Measurements from ENCODE around the gene OST4.
"Not testable (repeated sequence)": the region's sequence is repeated elsewhere in the genome, so short reads cannot be mapped to it uniquely, and the experiment has no call there.

- not testable (repeated sequence) for TF ChIP-seq CTCF, POLR2A (IDR thresholded peaks at IDR 0.05)
Measured at GRCh38 chr2:27110603-27111352, 39.3 kb upstream of the OST4 start.

Measured in suprapubic skin (tissue), 3 donors.